Superior temporal gyrus (tissue), 1 donor: Measurements from ENCODE around the gene FRA10AC1.

Experiments used
- DNase-seq: peaks from one replicate; pipeline ENCODE4 v3.0.0-alpha.2; 2016; ENCODE audit errors: extremely low spot score

The FRA10AC1 gene

GRCh38 chr10:93702210-93703001 lies at the start of gene FRA10AC1:
FRA10AC1 (minus strand) TSS chr10:93702592; CDS start chr10:93700106, 2,486 bp downstream.
- DNase-seq: peak; percentile 96

GRCh38 chr10:93751832-93752231 lies 49.4 kb upstream of the FRA10AC1 start:
- peak; percentile 68 for DNase-seq

- no peak for DNase-seq
These were observed 48.7 kb upstream of the FRA10AC1 start for GRCh38 chr10:93751124-93751523.

GRCh38 chr10:93749218-93749799 lies 46.9 kb upstream of the FRA10AC1 start:
- no peak for DNase-seq

- DNase-seq: no peak
These were observed 44.5 kb upstream of the FRA10AC1 start for GRCh38 chr10:93746844-93747284.

- no peak for DNase-seq
These were observed 43.1 kb upstream of the FRA10AC1 start for GRCh38 chr10:93745408-93746065.

- DNase-seq: no peak
These were observed 40.4 kb upstream of the FRA10AC1 start for GRCh38 chr10:93742633-93743349.

GRCh38 chr10:93741367-93741766 lies 39.0 kb upstream of the FRA10AC1 start:
- DNase-seq: no peak

GRCh38 chr10:93726024-93726423 lies 23.6 kb upstream of the FRA10AC1 start:
- no peak for DNase-seq

GRCh38 chr10:93723153-93723552 lies 20.8 kb upstream of the FRA10AC1 start:
- DNase-seq: no peak

GRCh38 chr10:93722550-93722949 lies 20.2 kb upstream of the FRA10AC1 start:
- DNase-seq: no peak

GRCh38 chr10:93719901-93720300 lies 17.5 kb upstream of the FRA10AC1 start:
- DNase-seq: no peak

- no peak for DNase-seq
These were observed 16.7 kb upstream of the FRA10AC1 start for GRCh38 chr10:93718937-93719725.

- no peak for DNase-seq
These were observed 14.4 kb upstream of the FRA10AC1 start for GRCh38 chr10:93716766-93717165.

- no peak for DNase-seq
These were observed 13.0 kb upstream of the FRA10AC1 start for GRCh38 chr10:93715345-93715744.

- no peak for DNase-seq
These were observed 10.2 kb upstream of the FRA10AC1 start for GRCh38 chr10:93712593-93712992.

GRCh38 chr10:93711891-93712290 lies 9.5 kb upstream of the FRA10AC1 start:
- no peak for DNase-seq

- DNase-seq: no peak
These were observed 8.0 kb upstream of the FRA10AC1 start for GRCh38 chr10:93710333-93710909.

- no peak for DNase-seq
These were observed 5.2 kb upstream of the FRA10AC1 start for GRCh38 chr10:93707623-93708022.

GRCh38 chr10:93704451-93704850 lies 2.1 kb upstream of the FRA10AC1 start:
- DNase-seq: no peak

GRCh38 chr10:93703841-93704240 lies 1.4 kb upstream of the FRA10AC1 start:
- DNase-seq: no peak
